K562 (cell line): Measurements from ENCODE around the gene CDK9. TPM values are rescaled to one million over a fixed set of nuclear protein-coding genes. Genes with fewer than 3 reads are reported as not detected.

ENCODE experiments used
- ATAC-seq: fragments of 200-7000 bp; cut with Tn5 transposase; 3 replicates; pipeline ENCODE4 v1.9.1; 2020; ENCODE audit warnings: moderate library complexity
- BruUV-seq: library from RNA; stranded (reverse); fragments of 400-500 nt; replicated peaks from 2 replicates; lab custom pipeline; 2021; lab: Mats Ljungman, UMichigan
- CTCF ChIA-PET: fragments of 300-600 bp; formaldehyde crosslinking; extraction: SDS; loops from one replicate; lab custom pipeline; 2021; ENCODE audit warnings: low intra/inter-chr PET ratio; lab: Yijun Ruan, JAX
- POLR2A ChIA-PET: fragments of 300-600, 350-650 bp; sonication (Branson Sonifier 250); formaldehyde crosslinking; extraction: SDS; loops from one replicate; lab custom pipeline; 2021; ENCODE audit warnings: antibody characterized with exemption, inconsistent platforms; lab: Yijun Ruan, JAX
- DNase-seq, 4 experiments: peaks; one replicate each; pipeline versions ENCODE4 v3.0.0 to v3.0.0-alpha.2; 2011 to 2018; ENCODE audit warnings: low spot score in 3 of 4, mixed read lengths in 3 of 4; ENCODE audit errors: extremely low read depth in 1 of 4
- FAIRE-seq: peaks from 2 replicates; lab custom pipeline; 2011; peaks lifted over from hg19 to GRCh38; lab: Jason Lieb, UNC
- H2AFZ ChIP-seq: 2 replicates; pipeline ENCODE4 v1.6.0; 2011; ENCODE audit warnings: low read depth, low read length, control low read depth, inconsistent platforms
- H3K27ac ChIP-seq: fragments of 200-600 bp; 3 replicates; pipeline ENCODE4 v1.8.0; 2011; ENCODE audit warnings: low read depth, mild to moderate bottlenecking, control low read depth, inconsistent platforms, low read length, moderate library complexity, mixed read lengths; ENCODE audit errors: extremely low read depth
- H3K27me3 ChIP-seq, 2 experiments: fragments of 300-600 bp in 1 of 2; 2 replicates in 1 of 2; 3 replicates in 1 of 2; pipeline versions ENCODE4 v1.6.0 to v1.8.0; 2011; ENCODE audit warnings: inconsistent platforms in 2 of 2, low read length in 2 of 2, mild to moderate bottlenecking in 1 of 2, mixed read lengths in 1 of 2, moderate library complexity in 1 of 2; ENCODE audit not compliant: control insufficient read depth in 2 of 2, insufficient read depth in 2 of 2
- H3K36me3 ChIP-seq: fragments of 300-600 bp; 3 replicates; pipeline ENCODE4 v1.8.0; 2011; ENCODE audit warnings: mild to moderate bottlenecking, low read length, inconsistent platforms; ENCODE audit not compliant: control insufficient read depth, insufficient read depth
- H3K4me1 ChIP-seq, 2 experiments: fragments of 200-600 bp in 1 of 2; replicated peaks in 1 of 2; 2 replicates in 1 of 2; 3 replicates in 1 of 2; pipeline versions ENCODE4 v1.5.1 to v1.8.0; 2011; ENCODE audit warnings: inconsistent platforms in 2 of 2, low read length in 2 of 2, mild to moderate bottlenecking in 1 of 2, mixed read lengths in 1 of 2, moderate library complexity in 1 of 2; ENCODE audit not compliant: control insufficient read depth in 2 of 2, insufficient read depth in 2 of 2
- H3K4me2 ChIP-seq: 2 replicates; pipeline ENCODE4 v1.6.1; 2011; ENCODE audit warnings: low read length, control low read depth, inconsistent platforms, mixed read lengths; ENCODE audit not compliant: insufficient read depth
- H3K4me3 ChIP-seq: fragments of 200-600 bp; sonication (generic), shearing (Covaris generic); 2 replicates; pipeline ENCODE4 v1.5.1; 2016; ENCODE audit warnings: control low read depth, inconsistent platforms
- H3K79me2 ChIP-seq: fragments of 200-600 bp; 3 replicates; pipeline ENCODE4 v1.8.0; 2011; ENCODE audit warnings: low read length, inconsistent platforms; ENCODE audit not compliant: control insufficient read depth, insufficient read depth
- H3K9ac ChIP-seq, 2 experiments: 2 replicates each; pipeline versions ENCODE4 v1.6.0 to v1.6.1; 2011; ENCODE audit warnings: low read depth in 2 of 2, low read length in 2 of 2, control low read depth in 1 of 2, inconsistent platforms in 1 of 2, mild to moderate bottlenecking in 1 of 2, mixed read lengths in 1 of 2; ENCODE audit not compliant: insufficient read depth in 1 of 2
- H3K9me1 ChIP-seq: one replicate; pipeline ENCODE4 v1.6.0; 2011; ENCODE audit warnings: inconsistent platforms, mild to moderate bottlenecking, low read length, moderate library complexity; ENCODE audit not compliant: control insufficient read depth, insufficient read depth
- H3K9me3 ChIP-seq: replicated peaks from 2 replicates; pipeline ENCODE4 v1.5.1; 2011; ENCODE audit warnings: low read depth, low read length, inconsistent platforms; ENCODE audit not compliant: control insufficient read depth, insufficient read depth
- H4K20me1 ChIP-seq: replicated peaks from 2 replicates; pipeline ENCODE4 v1.6.1; 2011; ENCODE audit warnings: low read length, inconsistent platforms, mixed read lengths; ENCODE audit not compliant: control insufficient read depth, insufficient read depth
- BACH1 ChIP-seq: fragments of 200-800 bp; sonication (Bioruptor generic); IDR thresholded peaks from 2 replicates; pipeline ENCODE4 v1.6.1; 2016; ENCODE audit warnings: missing genetic modification characterization, missing compliant biosample characterization
- CBX2 ChIP-seq: fragments of 200-600 bp; sonication (generic); IDR thresholded peaks from one replicate; pipeline ENCODE4 v1.6.1; 2012; ENCODE audit warnings: mild to moderate bottlenecking, low read length, inconsistent platforms; ENCODE audit not compliant: insufficient read depth, poor library complexity, severe bottlenecking
- CREB1 ChIP-seq, 2 experiments: sonication (generic) in 1 of 2; formaldehyde crosslinking in 1 of 2; IDR thresholded peaks; 2 replicates each; pipeline versions ENCODE4 v1.6.1 to v1.8.0; 2012 to 2022; ENCODE audit warnings: inconsistent platforms in 1 of 2, mild to moderate bottlenecking in 1 of 2, missing genetic modification reagents in 1 of 2, moderate library complexity in 1 of 2
- ESRRA ChIP-seq: fragments of 450-650 bp; IDR thresholded peaks from 2 replicates; pipeline ENCODE4 v1.6.1; 2014; ENCODE audit warnings: low read depth, mild to moderate bottlenecking, moderate library complexity, borderline replicate concordance
- JUNB ChIP-seq: fragments of 450-650 bp; formaldehyde crosslinking; conservative IDR thresholded peaks from 2 replicates; pipeline ENCODE4 v1.4.0; 2020; ENCODE audit warnings: mild to moderate bottlenecking
- MTA3 ChIP-seq: fragments of 450-650 bp; formaldehyde crosslinking; IDR thresholded peaks from 2 replicates; pipeline ENCODE4 v1.6.1; 2017; ENCODE audit warnings: mild to moderate bottlenecking, borderline replicate concordance
- POLR2G ChIP-seq: fragments of 200-400 bp; formaldehyde crosslinking; IDR thresholded peaks from 2 replicates; pipeline ENCODE4 v1.6.1; 2017; ENCODE audit warnings: low read depth, mild to moderate bottlenecking, antibody characterized with exemption, low read length, moderate library complexity
- RBFOX2 ChIP-seq: fragments of 200-400 bp; formaldehyde crosslinking; IDR thresholded peaks from 2 replicates; pipeline ENCODE4 v1.6.1; 2017; ENCODE audit warnings: low read depth, mild to moderate bottlenecking, low read length, moderate library complexity
- THRAP3 ChIP-seq: fragments of 450-650 bp; IDR thresholded peaks from 2 replicates; pipeline ENCODE4 v1.6.1; 2016; ENCODE audit warnings: mild to moderate bottlenecking, inconsistent platforms, borderline replicate concordance
- ZNF384 ChIP-seq: IDR thresholded peaks from 2 replicates; pipeline ENCODE4 v1.6.1; 2012; ENCODE audit warnings: low read depth, low read length, improper control_type of control experiment
- WGBS: fragments of 100-300 bp; shearing (Covaris generic); methylation state at CpG from one replicate; pipeline ENCODE4 v1.1.6; 2016; ENCODE audit warnings: low coverage, mixed read lengths; ENCODE audit not compliant: insufficient coverage; ENCODE audit errors: missing lambda C conversion rate; 5-methylcytosine and 5-hydroxymethylcytosine counted together
- in situ Hi-C: fragments of 300-500 bp; cut with MboI; formaldehyde crosslinking; loops from 4 replicates; pipeline ENCODE4 v1.15.0; 2018; ENCODE audit warnings: inconsistent platforms, mixed read lengths
- intact Hi-C: fragments of 100-400 bp; cut with micrococcal nuclease; formaldehyde crosslinking; loops from 2 replicates; pipeline ENCODE4 v1.14.2; 2022
- polyA plus RNA-seq, 8 experiments: library from polyadenylated mRNA; depleted of rRNA in 4 of 8; stranded (reverse) in 5 of 8; unstranded in 3 of 8; fragments of >200 nt; fragmentation: Nextera tagmentation in 2 of 8; fragmentation: Illumina TruSeq in 1 of 8; extraction: Ambion mirVana in 2 of 8; extraction: Trizol in 1 of 8; gene quantifications; 2 replicates each; pipeline versions ENCODE4 v1.2.1 to v1.2.3, GENCODE V29; 2011 to 2014; ENCODE audit warnings: inconsistent platforms in 1 of 8, missing spikeins in 1 of 8
- total RNA-seq, 7 experiments: library from RNA; depleted of rRNA in 6 of 7; stranded (reverse); fragments of >200 nt in 6 of 7; fragmentation: Illumina TruSeq in 2 of 7; extraction: Trizol in 2 of 7; gene quantifications; 2 replicates each; pipeline versions ENCODE4 v1.2.1 to v1.2.3, GENCODE V29; 2011 to 2021; ENCODE audit warnings: low replicate concordance in 1 of 7
- TF ChIP-seq, protein P1 (sequence below): IDR thresholded peaks from 2 replicates; pipeline ENCODE4 v1.6.1; 2011; ENCODE audit not compliant: insufficient read length; ENCODE audit errors: extremely low read depth
- TF ChIP-seq, protein P2 (sequence below): sonication (generic); formaldehyde crosslinking; IDR thresholded peaks from 2 replicates; pipeline ENCODE4 v1.8.1; 2023; ENCODE audit warnings: mild to moderate bottlenecking, missing genetic modification reagents, moderate library complexity
- TF ChIP-seq, protein P3 (sequence below): sonication (generic); formaldehyde crosslinking; IDR thresholded peaks from 2 replicates; pipeline ENCODE4 v1.8.0; 2022; ENCODE audit warnings: missing genetic modification reagents, mild to moderate bottlenecking, moderate library complexity, borderline replicate concordance
- TF ChIP-seq, protein P4 (sequence below), 3 experiments: fragments of 200-800 bp in 1 of 3; sonication (Bioruptor generic) in 1 of 3; sonication (generic) in 1 of 3; formaldehyde crosslinking in 1 of 3; IDR thresholded peaks; 2 replicates each; pipeline versions ENCODE4 v1.6.1 to v1.8.0; 2016 to 2022; ENCODE audit warnings: mild to moderate bottlenecking in 2 of 3, missing compliant biosample characterization in 2 of 3, missing genetic modification characterization in 2 of 3, missing genetic modification reagents in 1 of 3

CDK9 gene
- total and polyA plus RNA-seq, 9 of the 15 experiments (the other 6 are each of a cell fraction or from before 2014, with no cell fraction given) = 4.2 to 78.6 (median 33.0) TPM

DNA sequence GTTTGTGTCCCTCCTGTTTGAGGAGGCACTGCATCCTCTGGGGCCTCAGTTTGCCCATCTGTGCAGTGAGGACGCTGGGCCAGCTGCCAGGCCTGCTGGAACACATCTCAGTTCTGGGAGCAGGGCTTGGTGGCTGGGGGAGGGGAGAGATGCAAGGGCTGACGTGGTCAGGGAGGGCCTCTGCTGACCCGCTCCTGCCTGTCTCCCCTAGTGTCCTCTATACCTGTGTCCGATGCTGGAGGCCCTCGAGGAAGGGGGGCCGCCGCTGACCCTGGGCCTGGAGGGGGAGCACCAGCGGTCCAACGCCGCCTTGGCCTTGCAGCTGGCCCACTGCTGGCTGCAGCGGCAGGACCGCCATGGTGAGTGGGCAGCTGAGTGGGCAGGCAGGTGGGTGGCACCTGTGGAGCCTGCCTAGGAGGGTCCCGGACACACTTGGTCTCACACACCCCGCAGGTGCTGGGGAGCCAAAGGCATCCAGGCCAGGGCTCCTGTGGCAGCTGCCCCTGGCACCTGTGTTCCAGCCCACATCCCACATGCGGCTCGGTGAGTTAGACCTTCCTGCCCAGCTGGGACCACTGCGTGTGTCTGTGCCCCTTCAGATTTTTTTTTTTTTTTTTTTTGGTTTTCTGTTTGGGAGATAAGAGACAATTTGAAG, 22.6 kb downstream of the CDK9 start:
- in situ Hi-C loops = loop anchor here (5.0 kb wide), 1 partner anchor 64 kb away; no protein-coding TSS in a partner anchor
- ChIA-PET POLR2A (interaction anchor here (0.6 to 1.8 kb wide), 10 partner anchors 9 to 280 kb away, joined by 3 to 14 read pairs (median 6); no protein-coding TSS in a partner anchor), CTCF (no interaction called here)
- Histone ChIP-seq H4K20me1 (peaks cover 7% of the 10 kb centered on the region), H3K4me2 (no peak overlapping the region), H3K27ac (no peak overlapping the region), H3K4me1 (peaks cover 21 to 47% of the 10 kb centered on the region in 2 experiments), H3K9me3 (no peaks in the 10 kb centered on the region), H3K36me3 (peaks cover 85% of the 10 kb centered on the region), H3K79me2 (peaks cover 17% of the 10 kb centered on the region), H3K9me1 (peaks cover 2% of the 10 kb centered on the region), H2AFZ (no peak overlapping the region), H3K4me3 (no peak overlapping the region), H3K27me3 (no peaks in the 10 kb centered on the region), H3K9ac (no peak overlapping the region)
- FAIRE-seq (no peak), DNase-seq (no peak), ATAC-seq (no peak)
- TF ChIP-seq THRAP3 (no peak), POLR2G (peak; percentile 52), ZNF384 (no peak), BACH1 (no peak), CREB1 (IDR thresholded peaks at IDR 0.05) (no peak), CREB1 (CRISPR knock-in tag; IDR thresholded peaks at IDR 0.05) (no peak), JUNB (CRISPR knock-in tag) (no peak), CBX2 (no peak), ESRRA (peak; percentile 70), MTA3 (no peak), RBFOX2 (peak; percentile 52; the same call in 1 of the 2 replicates)
- TF ChIP-seq, protein P1, sequence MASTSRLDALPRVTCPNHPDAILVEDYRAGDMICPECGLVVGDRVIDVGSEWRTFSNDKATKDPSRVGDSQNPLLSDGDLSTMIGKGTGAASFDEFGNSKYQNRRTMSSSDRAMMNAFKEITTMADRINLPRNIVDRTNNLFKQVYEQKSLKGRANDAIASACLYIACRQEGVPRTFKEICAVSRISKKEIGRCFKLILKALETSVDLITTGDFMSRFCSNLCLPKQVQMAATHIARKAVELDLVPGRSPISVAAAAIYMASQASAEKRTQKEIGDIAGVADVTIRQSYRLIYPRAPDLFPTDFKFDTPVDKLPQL = no peak
- TF ChIP-seq, protein P2, sequence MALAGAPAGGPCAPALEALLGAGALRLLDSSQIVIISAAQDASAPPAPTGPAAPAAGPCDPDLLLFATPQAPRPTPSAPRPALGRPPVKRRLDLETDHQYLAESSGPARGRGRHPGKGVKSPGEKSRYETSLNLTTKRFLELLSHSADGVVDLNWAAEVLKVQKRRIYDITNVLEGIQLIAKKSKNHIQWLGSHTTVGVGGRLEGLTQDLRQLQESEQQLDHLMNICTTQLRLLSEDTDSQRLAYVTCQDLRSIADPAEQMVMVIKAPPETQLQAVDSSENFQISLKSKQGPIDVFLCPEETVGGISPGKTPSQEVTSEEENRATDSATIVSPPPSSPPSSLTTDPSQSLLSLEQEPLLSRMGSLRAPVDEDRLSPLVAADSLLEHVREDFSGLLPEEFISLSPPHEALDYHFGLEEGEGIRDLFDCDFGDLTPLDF = no peak
- TF ChIP-seq, protein P3, sequence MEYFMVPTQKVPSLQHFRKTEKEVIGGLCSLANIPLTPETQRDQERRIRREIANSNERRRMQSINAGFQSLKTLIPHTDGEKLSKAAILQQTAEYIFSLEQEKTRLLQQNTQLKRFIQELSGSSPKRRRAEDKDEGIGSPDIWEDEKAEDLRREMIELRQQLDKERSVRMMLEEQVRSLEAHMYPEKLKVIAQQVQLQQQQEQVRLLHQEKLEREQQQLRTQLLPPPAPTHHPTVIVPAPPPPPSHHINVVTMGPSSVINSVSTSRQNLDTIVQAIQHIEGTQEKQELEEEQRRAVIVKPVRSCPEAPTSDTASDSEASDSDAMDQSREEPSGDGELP = no peak
- TF ChIP-seq, protein P4, sequence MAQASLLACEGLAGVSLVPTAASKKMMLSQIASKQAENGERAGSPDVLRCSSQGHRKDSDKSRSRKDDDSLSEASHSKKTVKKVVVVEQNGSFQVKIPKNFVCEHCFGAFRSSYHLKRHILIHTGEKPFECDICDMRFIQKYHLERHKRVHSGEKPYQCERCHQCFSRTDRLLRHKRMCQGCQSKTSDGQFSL (CRISPR knock-in tag; IDR thresholded peaks at IDR 0.05) = no peak
- TF ChIP-seq, protein P4 (tag; IDR thresholded peaks at IDR 0.05) = no peak
- intact Hi-C loops = loop anchor here (2.0 kb wide), 1 partner anchor 74 kb away; the partner anchor contains the start of gene TOR2A
- BruUV-seq = no TSS peak
- 86% methylated on average over 10 of the region's 17 CpGs for WGBS
